NK-92 (cell line): Measurements from ENCODE around the gene ZNF652.
"Not testable (repeated sequence)": the region's sequence is repeated elsewhere in the genome, so short reads cannot be mapped to it uniquely, and the experiment has no call there.

Experiments
- DNase-seq: peaks from one replicate; lab custom pipeline; 2025; ENCODE audit not compliant: unreplicated experiment; lab: John Stamatoyannopoulos, UW

Gene ZNF652

GRCh38 chr17:49387498-49388289 is 25.6 kb upstream of the ZNF652 start:
- no peak for DNase-seq

- DNase-seq, result no peak
Measured at GRCh38 chr17:49386373-49386772, 24.3 kb upstream of the ZNF652 start.

- DNase-seq, result no peak
Measured at GRCh38 chr17:49384951-49385350, 22.9 kb upstream of the ZNF652 start.

- no peak for DNase-seq
Measured at GRCh38 chr17:49383060-49383459, 21.0 kb upstream of the ZNF652 start.

- no peak for DNase-seq
Measured at GRCh38 chr17:49382556-49382955, 20.5 kb upstream of the ZNF652 start.

- no peak for DNase-seq
Measured at GRCh38 chr17:49381793-49382192, 19.7 kb upstream of the ZNF652 start.

GRCh38 chr17:49381033-49381432 is 19.0 kb upstream of the ZNF652 start:
- DNase-seq, result no peak

- DNase-seq, result no peak
Measured at GRCh38 chr17:49379926-49380325, 17.9 kb upstream of the ZNF652 start.

GRCh38 chr17:49378311-49378710 is 16.3 kb upstream of the ZNF652 start:
- no peak for DNase-seq

- no peak for DNase-seq
Measured at GRCh38 chr17:49375544-49375943, 13.5 kb upstream of the ZNF652 start.

- DNase-seq, result no peak
Measured at GRCh38 chr17:49373115-49373514, 11.1 kb upstream of the ZNF652 start.

GRCh38 chr17:49372425-49372824 is 10.4 kb upstream of the ZNF652 start:
- DNase-seq, result no peak

GRCh38 chr17:49370971-49371834 is 9.2 kb upstream of the ZNF652 start:
- no peak for DNase-seq

- no peak for DNase-seq
Measured at GRCh38 chr17:49369760-49370159, 7.7 kb upstream of the ZNF652 start.

GRCh38 chr17:49369089-49369488 is 7.0 kb upstream of the ZNF652 start:
- no peak for DNase-seq

GRCh38 chr17:49365667-49366066 is 3.6 kb upstream of the ZNF652 start:
- DNase-seq, result no peak

GRCh38 chr17:49365126-49365525 is 3.1 kb upstream of the ZNF652 start:
- not testable (repeated sequence) for DNase-seq

GRCh38 chr17:49364119-49364518 is 2.1 kb upstream of the ZNF652 start:
- DNase-seq, result no peak

- no peak for DNase-seq
Measured at GRCh38 chr17:49363251-49363650, 1.2 kb upstream of the ZNF652 start.

GRCh38 chr17:49362723-49363117 is 670 bp upstream of the ZNF652 start:
- no peak for DNase-seq

- peak; percentile 19 for DNase-seq
Measured at GRCh38 chr17:49361129-49361901, 735 bp downstream of the ZNF652 start.

- no peak for DNase-seq
Measured at GRCh38 chr17:49360796-49361128, 1.3 kb downstream of the ZNF652 start.
